PFSK-1 (cell line): ENCODE results near the gene PCSK5.

Experiments used
- FOXP2 ChIP-seq: optimal IDR thresholded peaks from 2 replicates; pipeline ENCODE3; 2011; ENCODE audit warnings: borderline replicate concordance, control low read depth, inconsistent platforms; ENCODE audit not compliant: insufficient read depth; ENCODE audit errors: extremely low read length, extremely low read depth
- POLR2AphosphoS5 ChIP-seq: IDR thresholded peaks from 2 replicates; pipeline ENCODE4 v1.6.1; 2012; ENCODE audit warnings: low read depth, mild to moderate bottlenecking, control low read depth, low read length, moderate library complexity
- REST ChIP-seq, 2 experiments: IDR thresholded peaks; 2 replicates each; pipeline versions ENCODE4 v1.6.1 to v1.8.0; 2011 to 2012; ENCODE audit warnings: low read depth in 2 of 2, low read length in 2 of 2, control low read depth in 1 of 2, inconsistent platforms in 1 of 2, mild to moderate bottlenecking in 1 of 2, moderate library complexity in 1 of 2; ENCODE audit not compliant: insufficient read depth in 1 of 2
- SIN3A ChIP-seq: IDR thresholded peaks from 2 replicates; pipeline ENCODE4 v1.6.1; 2012; ENCODE audit warnings: mild to moderate bottlenecking, low read length, moderate library complexity, borderline replicate concordance; ENCODE audit not compliant: insufficient read depth
- TAF1 ChIP-seq: IDR thresholded peaks from 2 replicates; pipeline ENCODE4 v1.6.1; 2012; ENCODE audit warnings: low read length, control low read depth, borderline replicate concordance; ENCODE audit not compliant: insufficient read depth

Gene PCSK5

DNA sequence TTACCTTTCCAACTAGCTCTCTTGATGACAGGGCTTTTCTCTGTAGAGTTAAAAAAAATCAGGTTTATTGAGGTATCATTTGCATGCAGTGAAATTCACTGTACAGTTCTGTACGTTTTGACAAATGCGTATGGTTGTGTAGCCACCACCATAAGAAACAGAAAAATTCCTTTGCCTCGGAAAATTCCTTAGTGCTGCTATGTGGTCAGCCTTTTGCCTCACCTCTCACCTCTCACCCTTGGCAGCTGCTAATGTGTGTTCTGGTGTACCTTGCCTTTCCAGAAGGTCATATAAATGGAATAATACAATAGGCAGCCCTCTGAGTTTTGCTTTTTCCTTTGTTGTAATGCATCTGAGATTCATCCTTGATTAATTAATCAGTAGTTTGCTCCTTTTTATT lies 28.4 kb downstream of the PCSK5 start:
- TF ChIP-seq FOXP2 = no peak
- no peak for TF ChIP-seq POLR2AphosphoS5
- no peak for TF ChIP-seq REST (IDR thresholded peaks at IDR 0.05; ENCODE audit: insufficient read depth in 1 of 2, low read depth in 2 of 2, low read length in 2 of 2)
- TF ChIP-seq SIN3A = no peak
- TF ChIP-seq TAF1 = no peak

DNA sequence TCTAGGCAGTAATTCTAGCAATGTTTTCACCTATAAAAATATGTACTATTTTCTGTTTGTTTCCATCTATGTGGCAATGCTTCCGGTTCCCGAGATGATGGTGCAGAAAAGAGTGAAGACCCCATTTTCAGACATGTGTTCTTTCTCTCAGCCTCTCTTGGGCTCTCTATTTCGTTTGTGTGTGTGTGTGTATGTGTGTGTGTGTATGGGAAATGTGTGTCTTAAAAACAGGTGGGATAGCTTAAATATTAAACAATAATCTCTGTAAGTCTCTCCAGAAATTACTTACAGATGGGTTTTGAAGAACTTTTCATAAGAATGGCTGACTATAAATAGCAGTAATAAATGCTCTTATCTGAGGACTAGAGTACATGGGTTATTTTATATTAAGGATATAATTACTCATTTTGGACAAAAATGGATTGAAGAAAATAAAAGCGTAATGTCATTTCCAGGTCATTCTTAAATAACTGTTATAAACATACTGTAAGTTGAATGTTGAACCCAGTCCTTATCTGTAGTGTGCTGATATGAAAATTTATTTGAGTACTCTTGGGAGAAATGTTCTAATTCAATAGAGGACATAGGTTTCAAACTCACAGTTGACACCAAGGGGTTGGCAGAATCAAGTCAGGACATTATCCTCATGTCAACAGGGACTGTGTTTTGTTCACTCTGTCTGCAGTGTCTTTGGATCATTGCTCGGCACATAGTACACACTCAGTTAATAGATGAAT lies 31.1 kb downstream of the PCSK5 start:
- TF ChIP-seq TAF1 = no peak
- no peak for TF ChIP-seq REST (IDR thresholded peaks at IDR 0.05; ENCODE audit: insufficient read depth in 1 of 2, low read depth in 2 of 2, low read length in 2 of 2)
- no peak for TF ChIP-seq FOXP2
- TF ChIP-seq POLR2AphosphoS5 = no peak
- TF ChIP-seq SIN3A = no peak

GRCh38 chr9:75926385-75926784 lies 35.9 kb downstream of the PCSK5 start:
- TF ChIP-seq FOXP2 = no peak
- no peak for TF ChIP-seq TAF1
- TF ChIP-seq REST (IDR thresholded peaks at IDR 0.05; ENCODE audit: insufficient read depth in 1 of 2, low read depth in 2 of 2, low read length in 2 of 2) = no peak
- TF ChIP-seq SIN3A = no peak
- TF ChIP-seq POLR2AphosphoS5 = no peak

DNA sequence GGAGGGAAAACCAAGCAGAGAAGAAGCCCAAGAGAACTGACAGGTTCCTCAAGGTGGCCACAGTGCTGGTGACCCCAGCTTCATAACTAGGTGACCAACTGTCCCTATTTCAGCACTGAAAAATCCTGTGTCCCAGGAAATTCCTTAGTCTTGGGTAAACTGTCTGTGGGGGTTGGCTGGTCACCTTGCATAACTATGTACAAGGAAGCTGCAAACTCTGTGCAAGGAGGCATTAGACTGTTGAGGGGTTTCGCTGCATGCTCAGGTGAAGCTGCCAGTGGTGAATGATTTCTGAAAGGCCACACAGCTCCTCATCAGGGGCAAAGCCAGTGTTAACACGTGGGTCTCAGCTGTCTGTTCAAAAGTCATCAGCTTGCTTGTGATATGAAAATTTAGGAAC lies 36.9 kb downstream of the PCSK5 start:
- TF ChIP-seq SIN3A (no peak), REST (IDR thresholded peaks at IDR 0.05; ENCODE audit: insufficient read depth in 1 of 2, low read depth in 2 of 2, low read length in 2 of 2) (no peak), POLR2AphosphoS5 (no peak), TAF1 (no peak)

- TF ChIP-seq FOXP2 (no peak), REST (IDR thresholded peaks at IDR 0.05; ENCODE audit: insufficient read depth in 1 of 2, low read depth in 2 of 2, low read length in 2 of 2) (no peak), TAF1 (no peak), POLR2AphosphoS5 (no peak), SIN3A (no peak)
Measured at GRCh38 chr9:75930190-75930589, 39.7 kb downstream of the PCSK5 start.
